HepG2 (cell line): ENCODE results near the gene SAP25. TPM values are rescaled to one million over a fixed set of nuclear protein-coding genes. Genes with fewer than 3 reads are reported as not detected.

Experiments
- AGO2 ChIP-seq: fragments of 200-400 bp; formaldehyde crosslinking; optimal IDR thresholded peaks from 2 replicates; pipeline ENCODE3; 2017; ENCODE audit warnings: mild to moderate bottlenecking, low read depth, low read length, moderate library complexity
- ATM ChIP-seq: fragments of 450-650 bp; IDR thresholded peaks from 2 replicates; pipeline ENCODE4 v1.7.1; 2017; ENCODE audit warnings: mild to moderate bottlenecking, borderline replicate concordance
- CAMTA2 ChIP-seq: sonication (generic); formaldehyde crosslinking; IDR thresholded peaks from 2 replicates; pipeline ENCODE4 v1.4.0; 2020; ENCODE audit warnings: mild to moderate bottlenecking, missing genetic modification reagents, borderline replicate concordance
- CBX2 ChIP-seq, 2 experiments: fragments of 200-600 bp in 1 of 2; sonication (generic); formaldehyde crosslinking in 1 of 2; IDR thresholded peaks; 2 replicates each; pipeline versions ENCODE4 v1.7.0 to v1.8.1; 2018 to 2022; ENCODE audit warnings: low read depth in 2 of 2, low read length in 1 of 2, mild to moderate bottlenecking in 1 of 2, missing genetic modification reagents in 1 of 2
- FOXP1 ChIP-seq, 2 experiments: fragments of 450-650 bp in 1 of 2; IDR thresholded peaks; 2 replicates each; pipeline ENCODE4 v1.6.1; 2017 to 2018; ENCODE audit warnings: antibody characterized with exemption in 1 of 2
- GLMP ChIP-seq: sonication (generic); formaldehyde crosslinking; IDR thresholded peaks from 2 replicates; pipeline ENCODE4 v1.9.0; 2021; ENCODE audit warnings: missing genetic modification reagents, mild to moderate bottlenecking, borderline replicate concordance
- HMGA1 ChIP-seq: sonication (generic); formaldehyde crosslinking; conservative IDR thresholded peaks from 2 replicates; pipeline ENCODE4 v1.4.0; 2020; ENCODE audit warnings: missing genetic modification reagents
- IKZF1 ChIP-seq: fragments of 450-650 bp; IDR thresholded peaks from 2 replicates; pipeline ENCODE4 v1.7.1; 2016
- KLF13 ChIP-seq: sonication (generic); formaldehyde crosslinking; IDR thresholded peaks from 2 replicates; pipeline ENCODE4 v1.4.0; 2020; ENCODE audit warnings: mild to moderate bottlenecking, missing genetic modification reagents
- MEIS2 ChIP-seq: sonication (generic); formaldehyde crosslinking; IDR thresholded peaks from 2 replicates; pipeline ENCODE4 v1.9.0; 2021; ENCODE audit warnings: mild to moderate bottlenecking, missing genetic modification reagents
- NRL ChIP-seq: sonication (generic); formaldehyde crosslinking; IDR thresholded peaks from 2 replicates; pipeline ENCODE4 v1.5.0; 2020; ENCODE audit warnings: missing genetic modification reagents, mild to moderate bottlenecking, moderate library complexity, borderline replicate concordance
- SAFB2 ChIP-seq: sonication (generic); formaldehyde crosslinking; IDR thresholded peaks from 2 replicates; pipeline ENCODE4 v1.5.1; 2020; ENCODE audit warnings: missing genetic modification reagents, low read depth, mild to moderate bottlenecking, borderline replicate concordance
- TGIF2 ChIP-seq: IDR thresholded peaks from 2 replicates; pipeline ENCODE4 v1.6.1; 2016; ENCODE audit warnings: control low read depth, missing compliant biosample characterization
- ZBED4 ChIP-seq: sonication (generic); formaldehyde crosslinking; IDR thresholded peaks from 2 replicates; pipeline ENCODE4 v1.4.0; 2020; ENCODE audit warnings: missing genetic modification reagents, borderline replicate concordance
- ZBTB26 ChIP-seq: IDR thresholded peaks from 2 replicates; pipeline ENCODE4 v1.6.1; 2016; ENCODE audit warnings: missing compliant biosample characterization, missing genetic modification reagents, borderline replicate concordance
- ZFP41 ChIP-seq: sonication (generic); formaldehyde crosslinking; IDR thresholded peaks from 2 replicates; pipeline ENCODE4 v1.4.0; 2020; ENCODE audit warnings: mild to moderate bottlenecking, missing genetic modification reagents, borderline replicate concordance
- ZNF207 ChIP-seq: fragments of 450-650 bp; IDR thresholded peaks from 2 replicates; pipeline ENCODE4 v1.6.1; 2016; ENCODE audit warnings: antibody characterized with exemption, borderline replicate concordance
- ZNF230 ChIP-seq: sonication (generic); formaldehyde crosslinking; IDR thresholded peaks from 2 replicates; pipeline ENCODE4 v1.4.0; 2020; ENCODE audit warnings: mild to moderate bottlenecking, missing genetic modification reagents
- ZNF430 ChIP-seq: sonication (generic); formaldehyde crosslinking; IDR thresholded peaks from 2 replicates; pipeline ENCODE4 v1.9.0; 2021; ENCODE audit warnings: mild to moderate bottlenecking, missing genetic modification reagents
- ZNF629 ChIP-seq: sonication (generic); formaldehyde crosslinking; conservative IDR thresholded peaks from 2 replicates; pipeline ENCODE4 v1.5.0; 2020; ENCODE audit warnings: missing genetic modification reagents
- ZNF75D ChIP-seq: sonication (generic); formaldehyde crosslinking; IDR thresholded peaks from 2 replicates; pipeline ENCODE4 v1.8.1; 2023; ENCODE audit warnings: missing genetic modification reagents, mild to moderate bottlenecking, borderline replicate concordance
- ZNF776 ChIP-seq: sonication (generic); formaldehyde crosslinking; IDR thresholded peaks from 2 replicates; pipeline ENCODE4 v1.4.0; 2020; ENCODE audit warnings: mild to moderate bottlenecking, missing genetic modification reagents
- polyA plus RNA-seq, 8 experiments: library from polyadenylated mRNA; depleted of rRNA in 3 of 8; stranded (reverse) in 7 of 8; unstranded in 1 of 8; fragments of >200 nt; fragmentation: Illumina TruSeq in 4 of 8; extraction: Trizol in 4 of 8; gene quantifications; 2 replicates each; pipeline versions ENCODE4 v1.2.1 to v1.2.3, GENCODE V29; 2011 to 2016; ENCODE audit warnings: low read depth in 4 of 8, missing spikeins in 1 of 8, mixed read lengths in 1 of 8; ENCODE audit not compliant: insufficient read depth in 1 of 8
- total RNA-seq, 5 experiments: library from RNA; depleted of rRNA; stranded (reverse); fragments of >200 nt; fragmentation: Illumina TruSeq; extraction: Trizol; gene quantifications; 2 replicates each; pipeline ENCODE4 v1.2.3, GENCODE V29; 2016; ENCODE audit warnings: low read depth in 1 of 5

Gene SAP25
- total and polyA plus RNA-seq, 2 of the 13 experiments (the other 11 are each of a cell fraction or from before 2014, with no cell fraction given) = 0.15 to 0.20 TPM

- TF ChIP-seq ZNF776 (no peak), NRL (no peak), IKZF1 (0 out of 2 replicates have a peak, but pooled peaks have one; percentile 80), ZBED4 (no peak), KLF13 (CRISPR knock-in tag) (no peak), TGIF2 (CRISPR knock-in tag) (no peak), SAFB2 (no peak), ZNF75D (CRISPR knock-in tag) (no peak), AGO2 (no peak), MEIS2 (CRISPR knock-in tag) (no peak), CAMTA2 (CRISPR knock-in tag) (no peak), ZNF629 (CRISPR knock-in tag) (no peak), ZNF230 (no peak), HMGA1 (no peak), FOXP1 (IDR thresholded peaks at IDR 0.05) (peak; percentile 34; the same call in 1 of the 2 replicates), FOXP1 (CRISPR knock-in tag; IDR thresholded peaks at IDR 0.05) (no peak), ZBTB26 (CRISPR knock-in tag) (no peak), GLMP (CRISPR knock-in tag) (no peak), ZNF430 (CRISPR knock-in tag) (no peak), ATM (no peak), ZFP41 (CRISPR knock-in tag) (no peak), ZNF207 (peak; percentile 74; the same call in 1 of the 2 replicates), CBX2 (IDR thresholded peaks at IDR 0.05; ENCODE audit: low read depth, low read length) (no peak), CBX2 (CRISPR knock-in tag; IDR thresholded peaks at IDR 0.05; ENCODE audit: low read depth) (no peak)
These were observed 7.0 kb upstream of the SAP25 start (continued) for GRCh38 chr7:100580466-100581283.
